GM18861 (cell line): ENCODE measurements around the gene BOC.

Source experiments
- ATAC-seq: cut with Tn5 transposase; IDR thresholded peaks from one replicate; pipeline ENCODE4 v1.9.1; 2021; ENCODE audit not compliant: unreplicated experiment

BOC gene

GRCh38 chr3:113223475-113224281 lies 12.3 kb downstream of the BOC start:
- no peak for ATAC-seq

GRCh38 chr3:113225286-113225685 lies 13.9 kb downstream of the BOC start:
- ATAC-seq: no peak

GRCh38 chr3:113226491-113226890 lies 15.1 kb downstream of the BOC start:
- ATAC-seq: no peak

GRCh38 chr3:113227146-113227545 lies 15.8 kb downstream of the BOC start:
- no peak for ATAC-seq

- no peak for ATAC-seq
These were observed 17.3 kb downstream of the BOC start for GRCh38 chr3:113228498-113229286.

- ATAC-seq: no peak
These were observed 20.0 kb downstream of the BOC start for GRCh38 chr3:113231391-113231790.

GRCh38 chr3:113231827-113232253 lies 20.5 kb downstream of the BOC start:
- no peak for ATAC-seq

- no peak for ATAC-seq
These were observed 21.0 kb downstream of the BOC start for GRCh38 chr3:113232342-113232741.

GRCh38 chr3:113233497-113233896 lies 22.1 kb downstream of the BOC start:
- no peak for ATAC-seq

- ATAC-seq: no peak
These were observed 22.7 kb downstream of the BOC start for GRCh38 chr3:113234028-113234427.

GRCh38 chr3:113234688-113235260 lies 23.4 kb downstream of the BOC start:
- ATAC-seq: no peak

GRCh38 chr3:113238503-113238902 lies 27.1 kb downstream of the BOC start:
- no peak for ATAC-seq

- no peak for ATAC-seq
These were observed 29.5 kb downstream of the BOC start for GRCh38 chr3:113240841-113241240.

GRCh38 chr3:113241292-113242095 lies 30.1 kb downstream of the BOC start:
- no peak for ATAC-seq

GRCh38 chr3:113242096-113242581 lies 30.8 kb downstream of the BOC start:
- no peak for ATAC-seq

GRCh38 chr3:113243071-113243470 lies 31.7 kb downstream of the BOC start:
- no peak for ATAC-seq

GRCh38 chr3:113243846-113244245 lies 32.5 kb downstream of the BOC start:
- ATAC-seq: no peak

- ATAC-seq: no peak
These were observed 34.4 kb downstream of the BOC start for GRCh38 chr3:113245761-113246161.

- ATAC-seq: no peak
These were observed 35.7 kb downstream of the BOC start for GRCh38 chr3:113247068-113247467.

GRCh38 chr3:113247675-113248458 lies 36.5 kb downstream of the BOC start:
- no peak for ATAC-seq
